22Rv1 (cell line): ENCODE measurements around the gene ARHGEF10L.

Experiments used
- CTCF ChIP-seq: fragments of 450-650 bp; IDR thresholded peaks from 2 replicates; pipeline ENCODE4 v1.5.1; 2017; ENCODE audit warnings: mild to moderate bottlenecking
- ZFX ChIP-seq: fragments of 450-650 bp; IDR thresholded peaks from 2 replicates; pipeline ENCODE4 v1.6.1; 2017; ENCODE audit warnings: antibody characterized with exemption, borderline replicate concordance

- TF ChIP-seq CTCF (no peak), ZFX (no peak)
Observed at GRCh38 chr1:17743925-17744324, 204.4 kb downstream of the ARHGEF10L start.
